ENCODE measurements around the gene ANXA6. TPM values are rescaled to one million over a fixed set of nuclear protein-coding genes. Genes with fewer than 3 reads are reported as not detected.

ANXA6 gene
- total RNA-seq, 1 donor from 2014 or later, result 257 TPM

GRCh38 chr5:151092762-151093161 is 64.8 kb downstream of the ANXA6 start:
- DNase-seq (ENCODE audit: low spot score), result no peak
- intact Hi-C loops (cut with DNase I), result no loop called here

GRCh38 chr5:151089726-151090125 is 67.9 kb downstream of the ANXA6 start:
- intact Hi-C loops (cut with DNase I), result no loop called here
- no peak for DNase-seq (ENCODE audit: low spot score)

GRCh38 chr5:151088986-151089385 is 68.6 kb downstream of the ANXA6 start:
- no peak for DNase-seq (ENCODE audit: low spot score)
- intact Hi-C loops (cut with DNase I), result no loop called here

GRCh38 chr5:151087486-151087885 is 70.1 kb downstream of the ANXA6 start:
- DNase-seq (ENCODE audit: low spot score), result no peak
- intact Hi-C loops (cut with DNase I), result no loop called here

- DNase-seq (ENCODE audit: low spot score), result no peak
- intact Hi-C loops (cut with DNase I), result no loop called here
Measured at GRCh38 chr5:151086905-151087360, 70.6 kb downstream of the ANXA6 start.

GRCh38 chr5:151086192-151086869 is 71.2 kb downstream of the ANXA6 start:
- DNase-seq (ENCODE audit: low spot score), result no peak
- intact Hi-C loops (cut with DNase I), result no loop called here

GRCh38 chr5:151085517-151086041 is 72.0 kb downstream of the ANXA6 start:
- intact Hi-C loops (cut with DNase I), result no loop called here
- DNase-seq (ENCODE audit: low spot score), result no peak

- intact Hi-C loops (cut with DNase I), result no loop called here
- no peak for DNase-seq (ENCODE audit: low spot score)
Measured at GRCh38 chr5:151084363-151084762, 73.2 kb downstream of the ANXA6 start.

GRCh38 chr5:151083081-151083676 is 74.4 kb downstream of the ANXA6 start:
- DNase-seq (ENCODE audit: low spot score), result peak; percentile 22
- intact Hi-C loops (cut with DNase I), result no loop called here

GRCh38 chr5:151082282-151082902 is 75.2 kb downstream of the ANXA6 start:
- no peak for DNase-seq (ENCODE audit: low spot score)

GRCh38 chr5:151081431-151082281 is 75.9 kb downstream of the ANXA6 start:
- intact Hi-C loops (cut with DNase I), result no loop called here
- no peak for DNase-seq (ENCODE audit: low spot score)

More at GRCh38 chr5:151082282-151082902, 75.2 kb downstream of the ANXA6 start:
- intact Hi-C loops (cut with DNase I), result no loop called here

- peak; percentile 99 for DNase-seq (ENCODE audit: low spot score)
- intact Hi-C loops (cut with DNase I), result no loop called here
Measured at GRCh38 chr5:151080613-151081430, 76.8 kb downstream of the ANXA6 start, which contains the start of gene TNIP1. TSS of gene TNIP1 (minus strand) at chr5:151081034. CDS start at chr5:151065095, 15,939 bp downstream.

- intact Hi-C loops (cut with DNase I), result loop anchor here (2.0 kb wide), 1 partner anchor 15 kb away; no protein-coding TSS in a partner anchor
- DNase-seq (ENCODE audit: low spot score), result no peak
Measured at GRCh38 chr5:151079838-151080612, 77.6 kb downstream of the ANXA6 start.

GRCh38 chr5:151078490-151079262 is 78.9 kb downstream of the ANXA6 start:
- intact Hi-C loops (cut with DNase I), result loop anchor here (2.0 kb wide), 1 partner anchor 14 kb away; no protein-coding TSS in a partner anchor
- DNase-seq (ENCODE audit: low spot score), result no peak

GRCh38 chr5:151077967-151078366 is 79.6 kb downstream of the ANXA6 start:
- intact Hi-C loops (cut with DNase I), result loop anchor here (2.0 kb wide), 1 partner anchor 13 kb away; no protein-coding TSS in a partner anchor
- DNase-seq (ENCODE audit: low spot score), result no peak

GRCh38 chr5:151077419-151077818 is 80.2 kb downstream of the ANXA6 start:
- no peak for DNase-seq (ENCODE audit: low spot score)
- intact Hi-C loops (cut with DNase I), result no loop called here

- DNase-seq (ENCODE audit: low spot score), result no peak
- intact Hi-C loops (cut with DNase I), result no loop called here
Measured at GRCh38 chr5:151076616-151077015, 81.0 kb downstream of the ANXA6 start.
